ENCODE measurements around the gene KIF4A.

- TF ChIP-seq CTCF (conservative IDR thresholded peaks at IDR 0.05; ENCODE audit: low read length) = no peak
- TF ChIP-seq EZH2phosphoT487 (IDR thresholded peaks at IDR 0.05; ENCODE audit: borderline replicate concordance, low read depth, low read length) = no peak
These were observed 178.8 kb downstream of the KIF4A start for GRCh38 chrX:70468709-70469108.

Data from OCI-LY7 (cell line).